ENCODE measurements around the gene ARHGAP15. TPM values are rescaled to one million over a fixed set of nuclear protein-coding genes. Genes with fewer than 3 reads are reported as not detected.
A peak's percentile ranks its signal among the peaks of the same experiment; 100 is the strongest.

Gene ARHGAP15
- polyA plus RNA-seq, 6 donors from 2014 or later, result 183 to 264 (median 210) TPM

- DNase-seq (no peak), ATAC-seq (ENCODE audit: low read depth in 2 of 2) (no peak)
- H3K36me3 Mint-ChIP-seq, result peaks cover 0 to 10% of the 10 kb centered on the region in 2 donors
- H3K9me3 Mint-ChIP-seq, result no peaks in the 10 kb centered on the region
- peaks cover 8 to 16% (median 14%) of the 10 kb centered on the region in 3 donors for H3K4me1 Mint-ChIP-seq
- H3K27me3 Mint-ChIP-seq, result no peaks in the 10 kb centered on the region
- H3K27ac Mint-ChIP-seq, result peak overlapping the region in 1 of 6 donors; percentile 20
- no peak overlapping the region for H3K4me3 Mint-ChIP-seq
These were observed 204.6 kb downstream of the ARHGAP15 start for GRCh38 chr2:143333847-143334246.

DNA sequence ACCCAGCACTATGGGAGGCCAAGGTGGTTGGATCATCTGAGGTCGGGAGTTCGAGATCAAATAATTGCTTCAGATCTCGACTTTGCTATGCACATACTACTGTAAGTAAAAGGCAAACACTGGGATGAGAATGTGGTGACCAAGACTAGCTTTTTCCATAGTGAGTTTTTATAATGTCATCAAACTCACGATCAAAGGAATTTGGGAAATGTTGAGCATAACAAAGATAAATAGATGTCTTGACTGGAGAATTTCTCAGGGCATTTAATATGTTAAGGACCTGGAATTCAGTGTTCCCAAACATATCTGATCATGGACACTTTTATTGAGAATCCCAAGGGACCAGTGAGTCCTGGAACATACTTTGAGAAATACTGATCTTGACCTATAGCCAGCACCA, 205.6 kb downstream of the ARHGAP15 start:
- Mint-ChIP-seq H3K27ac (no peak overlapping the region), H3K36me3 (peaks cover 0 to 15% of the 10 kb centered on the region in 2 donors), H3K4me1 (peaks cover 6 to 12% (median 8%) of the 10 kb centered on the region in 3 donors), H3K27me3 (no peaks in the 10 kb centered on the region), H3K4me3 (peak overlapping the region in 1 of 8 donors; percentile 22), H3K9me3 (no peaks in the 10 kb centered on the region)
- no peak for DNase-seq
- ATAC-seq (ENCODE audit: low read depth in 2 of 2), result no peak

- Mint-ChIP-seq H3K27me3 (no peaks in the 10 kb centered on the region), H3K36me3 (peaks cover 0 to 15% of the 10 kb centered on the region in 2 donors), H3K27ac (peak overlapping the region in 5 of 6 donors; percentile 42 to 93 (median 70)), H3K4me3 (no peak overlapping the region), H3K4me1 (peaks cover 8 to 14% (median 12%) of the 10 kb centered on the region in 3 donors), H3K9me3 (no peaks in the 10 kb centered on the region)
- ATAC-seq (ENCODE audit: low read depth in 2 of 2) (no peak), DNase-seq (no peak)
These were observed 207.5 kb downstream of the ARHGAP15 start for GRCh38 chr2:143336719-143337210.

DNA sequence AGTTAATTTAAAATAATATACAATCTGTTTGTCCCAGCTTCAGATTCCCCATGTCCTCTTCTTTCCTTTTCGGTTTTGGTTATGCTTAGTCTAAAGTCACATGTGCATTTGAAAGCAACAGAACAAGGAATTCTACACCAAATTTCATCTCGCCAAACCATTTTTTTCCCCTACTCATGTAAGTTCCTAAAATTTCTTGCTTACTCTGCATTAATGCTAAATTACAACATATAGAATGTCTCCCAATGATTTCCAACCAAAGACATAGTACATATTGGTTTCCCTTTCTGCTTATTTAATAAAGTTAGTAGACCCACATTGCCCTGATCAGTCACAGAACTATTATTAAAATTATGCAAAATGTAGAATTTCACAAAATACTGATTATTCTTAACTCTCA, 212.3 kb downstream of the ARHGAP15 start:
- no peak overlapping the region for H3K4me3 Mint-ChIP-seq
- no peaks in the 10 kb centered on the region for H3K27me3 Mint-ChIP-seq
- peaks cover 9 to 27% (median 12%) of the 10 kb centered on the region in 3 donors for H3K4me1 Mint-ChIP-seq
- H3K9me3 Mint-ChIP-seq, result no peaks in the 10 kb centered on the region
- peaks cover 5 to 8% of the 10 kb centered on the region in 2 donors for H3K36me3 Mint-ChIP-seq
- no peak for DNase-seq
- ATAC-seq (ENCODE audit: low read depth in 2 of 2), result no peak
- H3K27ac Mint-ChIP-seq, result peak overlapping the region in 3 of 6 donors; percentile 4 to 49 (median 18)

- Mint-ChIP-seq H3K27me3 (no peaks in the 10 kb centered on the region), H3K4me3 (no peak overlapping the region), H3K36me3 (peaks cover 0 to 8% of the 10 kb centered on the region in 2 donors), H3K4me1 (peaks cover 0 to 21% (median 9%) of the 10 kb centered on the region in 3 donors), H3K9me3 (no peaks in the 10 kb centered on the region), H3K27ac (peak overlapping the region in 2 of 6 donors; percentile 11 to 33)
- ATAC-seq (ENCODE audit: low read depth in 2 of 2) (no peak), DNase-seq (no peak)
These were observed 215.6 kb downstream of the ARHGAP15 start for GRCh38 chr2:143344780-143345179.

GRCh38 chr2:143345887-143346787, 216.9 kb downstream of the ARHGAP15 start:
- H3K36me3 Mint-ChIP-seq, result peaks cover 0 to 8% of the 10 kb centered on the region in 2 donors
- H3K4me1 Mint-ChIP-seq, result peaks cover 0 to 18% (median 9%) of the 10 kb centered on the region in 3 donors
- no peaks in the 10 kb centered on the region for H3K27me3 Mint-ChIP-seq
- H3K27ac Mint-ChIP-seq, result peak overlapping the region in 2 of 6 donors; percentile 1 to 17
- DNase-seq (no peak), ATAC-seq (ENCODE audit: low read depth in 2 of 2) (no peak)
- no peaks in the 10 kb centered on the region for H3K9me3 Mint-ChIP-seq
- H3K4me3 Mint-ChIP-seq, result no peak overlapping the region

GRCh38 chr2:143347271-143347695, 218.1 kb downstream of the ARHGAP15 start:
- ATAC-seq (ENCODE audit: low read depth in 2 of 2) (no peak), DNase-seq (no peak)
- Mint-ChIP-seq H3K4me1 (peaks cover 0 to 13% (median 9%) of the 10 kb centered on the region in 3 donors), H3K27me3 (no peaks in the 10 kb centered on the region), H3K27ac (no peak overlapping the region), H3K4me3 (no peak overlapping the region), H3K9me3 (no peaks in the 10 kb centered on the region), H3K36me3 (peaks cover 0 to 8% of the 10 kb centered on the region in 2 donors)

DNA sequence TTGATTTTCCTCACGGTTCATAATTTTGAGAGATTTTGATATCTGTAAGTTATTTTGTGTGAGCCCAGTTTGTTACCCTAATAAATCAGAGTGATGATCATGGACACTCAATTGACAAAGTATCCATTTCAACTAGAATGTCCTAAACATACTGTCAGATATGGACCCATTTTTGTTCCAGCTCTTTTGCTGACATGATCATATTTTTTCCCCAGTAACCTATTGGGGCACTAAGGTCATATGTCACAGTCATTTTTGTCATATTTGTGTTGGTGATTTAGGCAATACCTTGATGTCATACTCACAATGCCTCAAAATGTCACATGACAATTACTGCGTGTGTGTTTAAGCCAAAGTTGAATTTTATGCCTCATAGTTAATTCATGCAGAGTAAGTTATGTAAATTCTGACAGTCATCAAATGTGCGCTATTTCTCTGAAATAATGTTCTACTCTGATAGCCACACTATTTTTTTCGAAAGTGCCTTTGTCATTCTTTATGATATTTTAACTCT, 218.7 kb downstream of the ARHGAP15 start:
- H3K4me1 Mint-ChIP-seq, result peaks cover 0 to 13% (median 8%) of the 10 kb centered on the region in 3 donors

DNA sequence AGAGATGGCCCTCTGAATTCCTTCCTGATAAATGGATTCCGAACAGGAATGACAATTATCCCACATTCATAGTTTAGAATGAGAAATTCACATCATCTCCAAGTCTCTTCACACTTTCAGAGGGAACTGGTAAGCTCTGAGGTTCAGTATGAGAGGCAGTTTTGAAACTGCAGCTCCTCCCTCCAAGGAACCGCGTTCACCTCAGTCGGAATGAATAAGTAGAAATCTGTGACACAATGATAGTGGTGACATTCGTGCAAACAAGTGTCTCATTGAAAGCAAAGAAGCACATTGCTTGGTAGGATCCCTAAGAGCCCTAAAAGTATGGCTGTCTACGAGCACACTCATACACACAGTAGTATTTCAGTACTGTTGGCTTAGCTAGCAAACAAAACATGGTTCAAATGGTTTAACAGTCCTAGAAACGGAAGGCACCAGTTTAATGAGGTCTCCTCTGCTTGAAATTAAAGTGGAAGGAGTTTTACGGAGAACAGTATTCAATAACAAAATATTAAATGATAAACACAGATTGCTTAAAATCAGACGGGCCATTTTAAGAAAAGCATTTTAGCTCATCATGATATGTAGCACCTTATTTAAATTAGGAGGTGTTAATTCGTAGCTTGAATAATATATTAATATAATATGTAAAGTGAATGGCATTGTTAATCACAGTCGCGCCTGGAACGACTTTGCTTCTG, 225.0 kb downstream of the ARHGAP15 start:
- ATAC-seq (ENCODE audit: low read depth in 2 of 2), result no peak
- no peak for DNase-seq
- no peaks in the 10 kb centered on the region for H3K9me3 Mint-ChIP-seq
- H3K4me1 Mint-ChIP-seq, result peaks cover 4 to 5% (median 5%) of the 10 kb centered on the region in 3 donors
- no peak overlapping the region for H3K4me3 Mint-ChIP-seq
- H3K36me3 Mint-ChIP-seq, result no peaks in the 10 kb centered on the region
- no peaks in the 10 kb centered on the region for H3K27me3 Mint-ChIP-seq
- peak overlapping the region in 1 of 6 donors; percentile 74 for H3K27ac Mint-ChIP-seq

More for the DNA sequence above, 218.7 kb downstream of the ARHGAP15 start:
- DNase-seq, result no peak
- no peak overlapping the region for H3K4me3 Mint-ChIP-seq
- peak overlapping the region in 1 of 6 donors; percentile 44 for H3K27ac Mint-ChIP-seq
- no peak for ATAC-seq (ENCODE audit: low read depth in 2 of 2)
- H3K36me3 Mint-ChIP-seq, result peaks cover 0 to 8% of the 10 kb centered on the region in 2 donors
- H3K9me3 Mint-ChIP-seq, result no peaks in the 10 kb centered on the region
- H3K27me3 Mint-ChIP-seq, result no peaks in the 10 kb centered on the region

DNA sequence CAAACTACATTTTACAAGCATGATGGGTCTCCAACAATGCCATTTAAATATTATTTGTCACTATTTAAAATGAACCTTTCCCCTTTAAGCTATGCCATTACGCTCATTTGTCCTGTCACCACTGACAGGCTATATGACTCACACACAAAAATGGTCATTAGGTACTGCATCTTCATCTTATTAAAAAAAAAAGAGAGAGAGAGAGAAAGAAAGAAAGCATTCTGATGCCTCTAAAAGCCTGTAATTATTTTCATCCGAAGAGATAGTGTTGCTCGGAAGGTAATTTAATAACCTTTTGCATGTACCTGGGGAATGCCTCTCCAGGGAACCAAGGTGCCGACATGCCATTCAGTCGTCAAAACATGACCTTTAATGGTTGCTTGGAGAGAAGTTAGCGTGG, 226.7 kb downstream of the ARHGAP15 start:
- Mint-ChIP-seq H3K9me3 (no peaks in the 10 kb centered on the region), H3K4me3 (no peak overlapping the region), H3K36me3 (no peaks in the 10 kb centered on the region), H3K4me1 (peaks cover 4 to 5% (median 5%) of the 10 kb centered on the region in 3 donors), H3K27ac (no peak overlapping the region), H3K27me3 (no peaks in the 10 kb centered on the region)
- DNase-seq (no peak), ATAC-seq (ENCODE audit: low read depth in 2 of 2) (no peak)

DNA sequence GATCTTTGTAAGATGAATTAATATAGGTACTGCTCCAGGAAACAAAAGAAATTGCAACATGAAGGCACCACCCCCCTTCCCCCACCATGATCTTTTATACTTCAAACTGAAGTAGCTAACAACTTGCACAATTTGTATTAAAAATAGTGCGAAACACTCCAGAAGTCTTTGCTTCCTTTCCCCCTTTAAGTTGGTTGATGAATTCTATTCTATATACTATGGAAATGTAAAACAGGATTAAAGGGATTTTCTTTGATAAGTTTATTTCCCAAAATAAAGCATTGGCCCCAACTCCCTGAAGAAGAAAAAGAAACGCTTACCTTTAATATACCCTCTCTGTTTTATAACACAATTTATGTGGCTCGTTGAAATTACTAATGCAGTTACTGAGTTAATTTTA, 227.1 kb downstream of the ARHGAP15 start:
- H3K27ac Mint-ChIP-seq, result no peak overlapping the region
- H3K4me1 Mint-ChIP-seq, result peaks cover 4 to 5% (median 5%) of the 10 kb centered on the region in 3 donors
- DNase-seq, result no peak
- no peak for ATAC-seq (ENCODE audit: low read depth in 2 of 2)
- H3K36me3 Mint-ChIP-seq, result no peaks in the 10 kb centered on the region
- H3K27me3 Mint-ChIP-seq, result no peaks in the 10 kb centered on the region
- H3K9me3 Mint-ChIP-seq, result no peaks in the 10 kb centered on the region
- no peak overlapping the region for H3K4me3 Mint-ChIP-seq

- H3K27ac Mint-ChIP-seq, result peak overlapping the region in 1 of 6 donors; percentile 60
- no peak for ATAC-seq (ENCODE audit: low read depth in 2 of 2)
These were observed 227.7 kb downstream of the ARHGAP15 start for GRCh38 chr2:143356736-143357446.

DNA sequence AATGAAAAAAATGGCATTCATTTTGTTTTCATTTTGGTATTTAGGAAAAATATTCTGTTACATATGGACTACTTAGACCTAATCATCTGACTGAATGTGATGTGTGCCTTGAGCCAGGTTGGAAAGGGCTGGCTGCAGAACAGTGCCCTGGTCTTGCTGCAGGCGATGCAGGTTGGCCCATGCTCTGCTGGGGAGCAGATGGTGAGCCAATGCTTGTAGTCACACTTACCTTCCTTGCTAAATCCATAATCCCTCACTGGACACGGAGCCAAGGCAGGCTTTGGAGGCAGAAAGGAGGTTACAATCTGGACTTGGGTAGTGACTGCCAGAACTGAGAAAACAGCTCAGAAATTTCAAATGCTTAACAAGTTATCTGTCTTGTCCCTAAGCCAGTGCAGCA, 228.7 kb downstream of the ARHGAP15 start:
- peaks cover 5 to 16% (median 7%) of the 10 kb centered on the region in 3 donors for H3K4me1 Mint-ChIP-seq
- DNase-seq, result no peak
- H3K27ac Mint-ChIP-seq, result no peak overlapping the region
- H3K36me3 Mint-ChIP-seq, result no peaks in the 10 kb centered on the region
- ATAC-seq (ENCODE audit: low read depth in 2 of 2), result no peak
- no peaks in the 10 kb centered on the region for H3K27me3 Mint-ChIP-seq
- H3K4me3 Mint-ChIP-seq, result no peak overlapping the region
- H3K9me3 Mint-ChIP-seq, result no peaks in the 10 kb centered on the region

More at GRCh38 chr2:143356736-143357446, 227.7 kb downstream of the ARHGAP15 start:
- H3K4me1 Mint-ChIP-seq, result peaks cover 4 to 8% (median 5%) of the 10 kb centered on the region in 3 donors
- H3K27me3 Mint-ChIP-seq, result no peaks in the 10 kb centered on the region
- DNase-seq, result no peak
- H3K9me3 Mint-ChIP-seq, result no peaks in the 10 kb centered on the region
- no peak overlapping the region for H3K4me3 Mint-ChIP-seq
- H3K36me3 Mint-ChIP-seq, result no peaks in the 10 kb centered on the region
